Stimulated activated CD8-positive, alpha-beta memory T cell treated with anti-CD3 and anti-CD28 coated beads, Interleukin-7, amount 100 ng/mL, for 1 hour (primary cell): ENCODE data around the gene KCNC1.

Experiments
- DNase-seq, 2 donors: peaks; one replicate each; pipeline ENCODE4 v3.0.0-alpha.2; 2020; ENCODE audit warnings: low read depth in 2 of 2

Gene KCNC1

DNA sequence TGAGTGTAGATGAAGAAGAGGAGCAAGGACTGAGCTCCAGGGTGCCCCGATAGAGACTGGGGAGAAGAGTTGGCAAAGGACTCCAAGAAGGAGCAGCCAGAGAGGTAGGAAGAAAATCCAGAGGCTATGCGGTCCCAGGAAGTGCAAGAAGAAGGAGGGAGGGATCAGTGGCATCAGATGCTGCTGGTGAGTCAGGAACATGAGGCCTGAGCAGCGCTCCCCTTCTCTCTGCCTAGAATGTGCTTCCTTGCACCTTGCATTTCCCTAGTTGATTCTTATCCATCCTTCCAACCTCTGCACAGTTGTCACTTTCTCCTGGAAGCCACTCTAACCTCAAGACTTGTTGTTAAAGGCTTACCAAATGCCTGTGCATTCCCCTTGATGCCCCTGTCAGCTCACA lies 21.3 kb downstream of the KCNC1 start:
- DNase-seq: no peak

GRCh38 chr11:17760102-17761029 lies 25.8 kb downstream of the KCNC1 start:
- DNase-seq: no peak

DNA sequence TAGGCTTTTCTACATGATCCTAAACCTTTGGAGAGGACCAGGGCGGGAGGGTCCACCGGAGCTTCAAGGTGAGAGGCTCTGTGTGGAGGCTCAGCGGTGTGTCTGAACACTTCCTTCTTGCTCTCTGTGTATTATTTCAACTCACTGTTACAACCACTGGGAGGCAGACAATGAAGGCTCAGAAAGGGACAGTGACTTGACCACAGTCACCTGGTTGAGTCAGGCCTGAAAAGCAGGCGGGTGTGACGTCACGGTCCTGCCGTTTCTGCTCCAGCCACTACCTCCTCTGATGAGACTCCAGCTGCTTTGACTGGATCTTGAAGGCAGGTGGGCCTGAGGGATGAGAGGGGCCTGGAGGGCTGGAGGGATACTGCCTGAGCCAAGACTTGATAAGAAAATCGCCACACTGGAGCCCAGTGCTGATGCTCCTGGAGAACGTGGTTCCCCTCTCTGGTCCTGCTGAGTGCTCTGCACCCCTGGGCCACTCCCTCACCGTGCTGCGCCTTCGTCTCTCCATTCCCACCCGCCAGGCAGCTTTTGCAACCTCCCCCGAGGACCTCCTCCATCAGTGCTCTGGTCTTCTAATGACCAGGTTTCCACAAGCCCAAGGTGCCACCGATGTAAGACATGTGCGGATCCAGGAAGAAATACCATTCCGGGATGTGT lies 27.9 kb downstream of the KCNC1 start:
- DNase-seq: no peak

- no peak for DNase-seq
Observed at GRCh38 chr11:17763244-17763643, 28.7 kb downstream of the KCNC1 start.

DNA sequence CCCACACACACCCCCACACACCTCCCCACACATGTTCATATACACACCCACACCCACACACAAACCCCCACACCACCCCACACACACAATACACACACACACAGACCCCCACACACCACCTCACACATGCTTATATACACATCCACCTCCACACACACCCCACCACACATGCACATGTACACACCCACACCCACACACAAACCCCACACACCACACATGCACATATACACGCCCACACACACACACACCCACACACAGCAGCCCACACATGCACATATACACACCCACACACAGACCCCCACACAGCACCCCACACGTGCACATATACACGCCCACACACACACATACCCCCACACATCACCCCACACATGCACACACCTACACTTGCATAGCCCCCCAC lies 29.1 kb downstream of the KCNC1 start:
- DNase-seq: no peak

DNA sequence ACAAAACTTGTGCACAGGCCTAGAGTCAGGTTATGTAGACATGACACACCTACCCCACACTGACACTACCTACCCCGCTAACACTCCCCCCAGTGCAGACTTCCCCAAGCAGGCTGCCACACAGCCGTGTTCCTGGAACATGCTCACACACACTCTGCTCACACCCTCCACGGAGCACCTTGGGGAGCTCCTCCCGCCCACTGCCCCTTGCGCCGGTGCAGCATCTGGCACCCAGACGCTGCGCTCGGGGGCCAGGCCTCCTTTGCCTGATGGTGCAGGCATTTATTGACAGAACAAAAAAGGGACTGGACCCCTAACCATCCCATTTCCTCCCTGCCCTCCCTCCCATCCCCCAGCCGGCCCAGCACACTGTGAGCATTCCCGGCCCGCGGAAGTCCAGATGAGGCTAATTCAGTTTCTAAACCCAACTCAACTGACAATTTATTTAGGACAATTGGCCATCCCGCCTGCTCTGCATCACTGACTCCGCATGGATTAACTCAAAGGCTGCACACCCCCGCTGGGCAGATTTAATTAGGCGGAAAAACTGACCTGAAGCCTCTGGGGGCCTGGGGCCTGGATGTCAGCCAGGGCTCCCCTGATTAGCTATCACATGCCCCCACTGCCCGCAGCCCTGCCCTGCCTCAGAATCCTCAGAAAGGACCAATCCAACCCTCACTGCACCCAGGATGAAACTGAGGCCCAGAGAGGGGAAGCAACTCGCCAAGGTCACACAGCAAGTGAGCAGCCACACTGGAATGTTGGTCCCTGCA lies 30.1 kb downstream of the KCNC1 start:
- DNase-seq: no peak

GRCh38 chr11:17765356-17766072 lies 30.9 kb downstream of the KCNC1 start:
- no peak for DNase-seq

- no peak for DNase-seq
Observed at GRCh38 chr11:17766073-17766359, 31.4 kb downstream of the KCNC1 start.

- DNase-seq: no peak
Observed at GRCh38 chr11:17766590-17766989, 32.0 kb downstream of the KCNC1 start.

DNA sequence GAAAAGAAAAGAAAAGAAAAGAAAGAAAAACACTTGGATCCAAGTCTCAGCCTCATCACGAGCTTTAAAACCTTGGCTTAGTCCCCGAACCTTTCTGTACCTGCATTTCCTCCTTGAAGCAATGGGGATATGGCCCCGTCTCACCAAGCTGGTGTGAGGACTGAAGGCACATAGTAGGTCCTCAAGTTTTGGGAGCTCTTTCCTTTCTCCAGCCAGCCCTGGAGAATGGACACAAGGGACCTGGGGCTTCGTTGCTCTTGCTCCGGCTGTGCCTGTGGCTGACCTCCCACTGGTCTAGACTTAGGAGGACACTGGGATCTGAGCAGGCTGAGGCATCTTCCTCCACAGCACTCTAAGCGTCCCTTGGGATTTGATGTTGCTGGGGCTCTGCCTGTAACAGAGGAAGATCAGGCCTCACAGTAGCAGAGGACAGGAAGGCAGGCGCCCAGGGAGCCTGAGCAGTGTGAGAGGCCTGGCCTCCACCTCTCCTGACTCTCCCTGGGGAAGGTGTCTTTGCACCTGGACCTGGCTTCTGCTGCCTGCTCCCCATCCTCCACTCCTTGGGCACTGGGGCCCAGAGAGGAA lies 32.8 kb downstream of the KCNC1 start:
- DNase-seq: no peak

DNA sequence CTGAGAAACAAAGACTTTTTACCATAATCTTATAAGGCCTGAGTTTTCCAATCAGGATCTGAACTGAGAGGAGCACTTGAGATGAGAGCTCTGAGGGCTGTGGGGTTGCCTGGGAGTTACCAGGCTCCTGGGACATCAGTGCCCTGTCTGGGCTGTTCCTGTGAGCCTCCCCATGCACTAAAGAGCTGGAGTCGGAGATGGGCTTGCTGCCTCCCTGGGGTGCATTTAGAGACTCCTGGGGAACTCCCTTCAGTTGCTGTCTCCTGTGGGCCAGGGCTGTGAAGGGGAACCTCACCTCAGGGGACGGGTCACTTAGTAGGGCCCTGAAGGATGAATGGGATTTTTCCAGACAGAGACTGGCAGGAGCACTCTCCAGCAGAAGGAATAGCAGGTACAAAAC lies 33.3 kb downstream of the KCNC1 start:
- DNase-seq: no peak

DNA sequence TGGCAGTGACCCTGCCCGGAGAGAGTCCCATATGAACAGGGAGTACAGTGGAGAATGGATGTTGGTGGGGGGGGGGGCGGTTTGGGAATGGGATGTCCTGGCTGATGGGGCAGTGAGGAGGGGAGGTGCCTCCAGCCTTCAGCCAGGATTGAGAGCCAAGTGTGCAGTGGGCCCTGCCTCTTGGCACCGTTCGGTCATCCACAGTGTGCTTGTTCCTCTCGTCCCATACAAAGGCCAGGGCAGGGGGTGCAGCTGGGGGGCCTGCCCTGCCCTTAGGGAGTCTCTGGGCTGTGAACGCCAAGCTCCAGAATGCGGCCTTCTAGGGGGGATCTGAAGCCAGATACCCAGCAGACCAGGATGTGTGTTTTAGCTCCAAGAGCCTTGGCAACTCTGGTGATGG lies 34.0 kb downstream of the KCNC1 start:
- no peak for DNase-seq

DNA sequence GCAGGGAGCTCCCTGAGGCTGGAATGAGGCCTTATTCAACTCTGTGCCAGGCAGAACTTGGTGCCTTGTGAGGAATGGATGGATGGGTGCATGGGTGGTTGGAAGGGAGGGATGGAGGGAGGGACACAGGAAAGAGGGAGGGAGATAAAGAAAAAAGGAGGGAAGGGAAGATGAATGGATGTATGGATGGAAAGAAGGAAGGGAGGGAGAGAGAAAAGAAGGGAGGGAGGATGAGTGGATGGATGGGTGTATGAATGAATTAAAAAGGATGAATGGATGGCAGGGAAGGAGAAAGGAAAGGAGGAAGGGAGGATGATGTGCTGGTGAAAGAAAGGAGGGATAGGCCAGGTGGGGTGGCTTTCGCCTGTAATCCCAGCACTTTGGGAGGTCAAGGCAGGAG lies 34.6 kb downstream of the KCNC1 start:
- DNase-seq: no peak

GRCh38 chr11:17770048-17770652 lies 35.6 kb downstream of the KCNC1 start:
- no peak for DNase-seq

- no peak for DNase-seq
Observed at GRCh38 chr11:17770917-17771316, 36.3 kb downstream of the KCNC1 start.

GRCh38 chr11:17771415-17771814 lies 36.8 kb downstream of the KCNC1 start:
- no peak for DNase-seq

DNA sequence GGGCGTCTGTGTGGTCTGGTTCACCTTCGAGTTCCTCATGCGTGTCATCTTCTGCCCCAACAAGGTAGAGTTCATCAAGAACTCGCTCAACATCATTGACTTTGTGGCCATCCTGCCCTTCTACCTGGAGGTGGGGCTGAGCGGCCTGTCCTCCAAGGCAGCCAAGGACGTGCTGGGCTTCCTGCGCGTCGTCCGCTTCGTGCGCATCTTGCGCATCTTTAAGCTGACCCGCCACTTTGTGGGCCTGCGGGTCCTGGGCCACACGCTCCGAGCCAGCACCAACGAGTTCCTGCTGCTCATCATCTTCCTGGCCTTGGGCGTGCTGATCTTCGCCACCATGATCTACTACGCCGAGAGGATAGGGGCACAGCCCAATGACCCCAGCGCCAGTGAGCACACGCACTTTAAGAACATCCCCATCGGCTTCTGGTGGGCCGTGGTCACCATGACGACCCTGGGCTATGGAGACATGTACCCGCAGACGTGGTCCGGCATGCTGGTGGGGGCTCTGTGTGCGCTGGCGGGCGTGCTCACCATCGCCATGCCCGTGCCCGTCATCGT lies 37.3 kb downstream of the KCNC1 start:
- no peak for DNase-seq

GRCh38 chr11:17772704-17773600 lies 38.4 kb downstream of the KCNC1 start:
- DNase-seq: no peak

- DNase-seq: no peak
Observed at GRCh38 chr11:17773674-17774073, 39.1 kb downstream of the KCNC1 start.
